HG02840 (cell line): ENCODE measurements around the gene RITA1.

Experiments
- ATAC-seq: cut with Tn5 transposase; IDR thresholded peaks from one replicate; pipeline ENCODE4 v1.9.1; 2021; ENCODE audit warnings: mild to moderate bottlenecking, moderate library complexity, moderate number of reproducible peaks; ENCODE audit not compliant: unreplicated experiment, low FRiP score

The RITA1 gene

GRCh38 chr12:113152835-113153814 is 32.4 kb upstream of the RITA1 start:
- ATAC-seq, result no peak

GRCh38 chr12:113154351-113154973 is 31.1 kb upstream of the RITA1 start:
- no peak for ATAC-seq

GRCh38 chr12:113155060-113155459 is 30.5 kb upstream of the RITA1 start:
- ATAC-seq, result no peak

- ATAC-seq, result no peak
Measured at GRCh38 chr12:113155646-113156045, 29.9 kb upstream of the RITA1 start.

- no peak for ATAC-seq
Measured at GRCh38 chr12:113157218-113157859, 28.2 kb upstream of the RITA1 start.

- ATAC-seq, result no peak
Measured at GRCh38 chr12:113158439-113159203, 26.9 kb upstream of the RITA1 start.

GRCh38 chr12:113159937-113160336 is 25.6 kb upstream of the RITA1 start:
- ATAC-seq, result no peak

- no peak for ATAC-seq
Measured at GRCh38 chr12:113161415-113162016, 24.0 kb upstream of the RITA1 start.

GRCh38 chr12:113162102-113163029 is 23.2 kb upstream of the RITA1 start:
- ATAC-seq, result no peak

- ATAC-seq, result no peak
Measured at GRCh38 chr12:113163030-113163360, 22.5 kb upstream of the RITA1 start.

GRCh38 chr12:113164014-113164413 is 21.5 kb upstream of the RITA1 start:
- no peak for ATAC-seq

GRCh38 chr12:113165521-113166450 is 19.7 kb upstream of the RITA1 start:
- no peak for ATAC-seq

- no peak for ATAC-seq
Measured at GRCh38 chr12:113167868-113168267, 17.7 kb upstream of the RITA1 start.

GRCh38 chr12:113169697-113170096 is 15.8 kb upstream of the RITA1 start:
- no peak for ATAC-seq

GRCh38 chr12:113170457-113170856 is 15.1 kb upstream of the RITA1 start:
- no peak for ATAC-seq

- no peak for ATAC-seq
Measured at GRCh38 chr12:113170926-113171325, 14.6 kb upstream of the RITA1 start.

GRCh38 chr12:113171543-113171942 is 14.0 kb upstream of the RITA1 start:
- no peak for ATAC-seq

GRCh38 chr12:113172185-113172584 is 13.3 kb upstream of the RITA1 start:
- ATAC-seq, result no peak
